K562 (cell line): ENCODE measurements around the gene SGMS1. TPM values are rescaled to one million over a fixed set of nuclear protein-coding genes. Genes with fewer than 3 reads are reported as not detected.

Experiments
- ATAC-seq: fragments of 200-7000 bp; cut with Tn5 transposase; 3 replicates; pipeline ENCODE4 v1.9.1; 2020; ENCODE audit warnings: moderate library complexity
- BruUV-seq: library from RNA; stranded (reverse); fragments of 400-500 nt; replicated peaks from 2 replicates; lab custom pipeline; 2021; lab: Mats Ljungman, UMichigan
- CTCF ChIA-PET: fragments of 300-600 bp; formaldehyde crosslinking; extraction: SDS; loops from one replicate; lab custom pipeline; 2021; ENCODE audit warnings: low intra/inter-chr PET ratio; lab: Yijun Ruan, JAX
- POLR2A ChIA-PET: fragments of 300-600, 350-650 bp; sonication (Branson Sonifier 250); formaldehyde crosslinking; extraction: SDS; loops from one replicate; lab custom pipeline; 2021; ENCODE audit warnings: antibody characterized with exemption, inconsistent platforms; lab: Yijun Ruan, JAX
- DNase-seq, 4 experiments: peaks; one replicate each; pipeline versions ENCODE4 v3.0.0 to v3.0.0-alpha.2; 2011 to 2018; ENCODE audit warnings: low spot score in 3 of 4, mixed read lengths in 3 of 4; ENCODE audit errors: extremely low read depth in 1 of 4
- FAIRE-seq: peaks from 2 replicates; lab custom pipeline; 2011; peaks lifted over from hg19 to GRCh38; lab: Jason Lieb, UNC
- H2AFZ ChIP-seq: 2 replicates; pipeline ENCODE4 v1.6.0; 2011; ENCODE audit warnings: low read depth, low read length, control low read depth, inconsistent platforms
- H3K27ac ChIP-seq: fragments of 200-600 bp; 3 replicates; pipeline ENCODE4 v1.8.0; 2011; ENCODE audit warnings: low read depth, mild to moderate bottlenecking, control low read depth, inconsistent platforms, low read length, moderate library complexity, mixed read lengths; ENCODE audit errors: extremely low read depth
- H3K27me3 ChIP-seq, 2 experiments: fragments of 300-600 bp in 1 of 2; 2 replicates in 1 of 2; 3 replicates in 1 of 2; pipeline versions ENCODE4 v1.6.0 to v1.8.0; 2011; ENCODE audit warnings: inconsistent platforms in 2 of 2, low read length in 2 of 2, mild to moderate bottlenecking in 1 of 2, mixed read lengths in 1 of 2, moderate library complexity in 1 of 2; ENCODE audit not compliant: control insufficient read depth in 2 of 2, insufficient read depth in 2 of 2
- H3K36me3 ChIP-seq: fragments of 300-600 bp; 3 replicates; pipeline ENCODE4 v1.8.0; 2011; ENCODE audit warnings: mild to moderate bottlenecking, low read length, inconsistent platforms; ENCODE audit not compliant: control insufficient read depth, insufficient read depth
- H3K4me1 ChIP-seq, 2 experiments: fragments of 200-600 bp in 1 of 2; replicated peaks in 1 of 2; 2 replicates in 1 of 2; 3 replicates in 1 of 2; pipeline versions ENCODE4 v1.5.1 to v1.8.0; 2011; ENCODE audit warnings: inconsistent platforms in 2 of 2, low read length in 2 of 2, mild to moderate bottlenecking in 1 of 2, mixed read lengths in 1 of 2, moderate library complexity in 1 of 2; ENCODE audit not compliant: control insufficient read depth in 2 of 2, insufficient read depth in 2 of 2
- H3K4me2 ChIP-seq: 2 replicates; pipeline ENCODE4 v1.6.1; 2011; ENCODE audit warnings: low read length, control low read depth, inconsistent platforms, mixed read lengths; ENCODE audit not compliant: insufficient read depth
- H3K4me3 ChIP-seq: fragments of 200-600 bp; sonication (generic), shearing (Covaris generic); 2 replicates; pipeline ENCODE4 v1.5.1; 2016; ENCODE audit warnings: control low read depth, inconsistent platforms
- H3K79me2 ChIP-seq: fragments of 200-600 bp; 3 replicates; pipeline ENCODE4 v1.8.0; 2011; ENCODE audit warnings: low read length, inconsistent platforms; ENCODE audit not compliant: control insufficient read depth, insufficient read depth
- H3K9ac ChIP-seq, 2 experiments: 2 replicates each; pipeline versions ENCODE4 v1.6.0 to v1.6.1; 2011; ENCODE audit warnings: low read depth in 2 of 2, low read length in 2 of 2, control low read depth in 1 of 2, inconsistent platforms in 1 of 2, mild to moderate bottlenecking in 1 of 2, mixed read lengths in 1 of 2; ENCODE audit not compliant: insufficient read depth in 1 of 2
- H3K9me1 ChIP-seq: one replicate; pipeline ENCODE4 v1.6.0; 2011; ENCODE audit warnings: inconsistent platforms, mild to moderate bottlenecking, low read length, moderate library complexity; ENCODE audit not compliant: control insufficient read depth, insufficient read depth
- H3K9me3 ChIP-seq: replicated peaks from 2 replicates; pipeline ENCODE4 v1.5.1; 2011; ENCODE audit warnings: low read depth, low read length, inconsistent platforms; ENCODE audit not compliant: control insufficient read depth, insufficient read depth
- H4K20me1 ChIP-seq: replicated peaks from 2 replicates; pipeline ENCODE4 v1.6.1; 2011; ENCODE audit warnings: low read length, inconsistent platforms, mixed read lengths; ENCODE audit not compliant: control insufficient read depth, insufficient read depth
- BDP1 ChIP-seq: IDR thresholded peaks from 3 replicates; pipeline ENCODE4 v1.6.1; 2011; ENCODE audit not compliant: insufficient read length, insufficient read depth
- BRD4 ChIP-seq: fragments of 200-600 bp; sonication (generic); IDR thresholded peaks from 2 replicates; pipeline ENCODE4 v1.6.1; 2017; ENCODE audit warnings: inconsistent platforms
- FOXA3 ChIP-seq, 2 experiments: fragments of 450-650 bp in 1 of 2; sonication (generic) in 1 of 2; formaldehyde crosslinking; IDR thresholded peaks in 1 of 2; conservative IDR thresholded peaks in 1 of 2; 2 replicates each; pipeline versions ENCODE4 v1.4.0 to v1.8.0; 2020 to 2022; ENCODE audit warnings: mild to moderate bottlenecking in 2 of 2, missing genetic modification reagents in 1 of 2
- KDM1A ChIP-seq, 2 experiments: fragments of 450-650 bp; IDR thresholded peaks; 2 replicates each; pipeline ENCODE4 v1.6.1; 2016; ENCODE audit warnings: mild to moderate bottlenecking in 2 of 2
- SOX6 ChIP-seq: fragments of 450-650 bp; IDR thresholded peaks from 2 replicates; pipeline ENCODE4 v1.6.1; 2014; ENCODE audit warnings: mild to moderate bottlenecking
- ZFP1 ChIP-seq: fragments of 450-650 bp; formaldehyde crosslinking; IDR thresholded peaks from 2 replicates; pipeline ENCODE4 v1.4.0; 2020; ENCODE audit warnings: mild to moderate bottlenecking, mixed read lengths
- ZNF280B ChIP-seq: fragments of 250-450 bp; sonication (Bioruptor Pico); IDR thresholded peaks from 2 replicates; pipeline ENCODE4 v1.5.1; 2021; ENCODE audit warnings: mild to moderate bottlenecking
- WGBS: fragments of 100-300 bp; shearing (Covaris generic); methylation state at CpG from one replicate; pipeline ENCODE4 v1.1.6; 2016; ENCODE audit warnings: low coverage, mixed read lengths; ENCODE audit not compliant: insufficient coverage; ENCODE audit errors: missing lambda C conversion rate; 5-methylcytosine and 5-hydroxymethylcytosine counted together
- in situ Hi-C: fragments of 300-500 bp; cut with MboI; formaldehyde crosslinking; loops from 4 replicates; pipeline ENCODE4 v1.15.0; 2018; ENCODE audit warnings: inconsistent platforms, mixed read lengths
- intact Hi-C: fragments of 100-400 bp; cut with micrococcal nuclease; formaldehyde crosslinking; loops from 2 replicates; pipeline ENCODE4 v1.14.2; 2022
- polyA plus RNA-seq, 8 experiments: library from polyadenylated mRNA; depleted of rRNA in 4 of 8; stranded (reverse) in 5 of 8; unstranded in 3 of 8; fragments of >200 nt; fragmentation: Nextera tagmentation in 2 of 8; fragmentation: Illumina TruSeq in 1 of 8; extraction: Ambion mirVana in 2 of 8; extraction: Trizol in 1 of 8; gene quantifications; 2 replicates each; pipeline versions ENCODE4 v1.2.1 to v1.2.3, GENCODE V29; 2011 to 2014; ENCODE audit warnings: inconsistent platforms in 1 of 8, missing spikeins in 1 of 8
- total RNA-seq, 7 experiments: library from RNA; depleted of rRNA in 6 of 7; stranded (reverse); fragments of >200 nt in 6 of 7; fragmentation: Illumina TruSeq in 2 of 7; extraction: Trizol in 2 of 7; gene quantifications; 2 replicates each; pipeline versions ENCODE4 v1.2.1 to v1.2.3, GENCODE V29; 2011 to 2021; ENCODE audit warnings: low replicate concordance in 1 of 7

SGMS1 gene
- total and polyA plus RNA-seq, 9 of the 15 experiments (the other 6 are each of a cell fraction or from before 2014, with no cell fraction given): 22.6 to 232 (median 82.2) TPM

- H3K4me1 ChIP-seq: peaks cover 14 to 63% of the 10 kb centered on the region in 2 experiments
- peaks cover 22% of the 10 kb centered on the region; the same call in 1 of the 2 replicates for H4K20me1 ChIP-seq
- H3K4me3 ChIP-seq: no peak overlapping the region
- ChIA-PET CTCF (no interaction called here), POLR2A (interaction anchor here (0.7 to 5.4 kb wide), 8 partner anchors 9 to 50 kb away, joined by 3 to 32 read pairs (median 5); no protein-coding TSS in a partner anchor)
- no peak overlapping the region for H3K27ac ChIP-seq
- no peaks in the 10 kb centered on the region for H3K9me3 ChIP-seq
- no peak; the same call in 2 of the 3 replicates for ATAC-seq
- TF ChIP-seq FOXA3 (CRISPR knock-in tag; conservative IDR thresholded peaks at IDR 0.05 in 1 of 2, IDR thresholded peaks at IDR 0.05 in 1 of 2) (peak in 1 of 2 experiments; percentile 48; a peak in 2 of 4 replicates), KDM1A (IDR thresholded peaks at IDR 0.05) (0 out of 4 replicates have a peak, but pooled peaks of 1 of the 2 experiments have one; percentile 8), BRD4 (no peak), BDP1 (no peak), SOX6 (0 out of 2 replicates have a peak, but pooled peaks have one; percentile 19), ZNF280B (CRISPR knock-in tag) (no peak), ZFP1 (CRISPR knock-in tag) (no peak)
- no TSS peak for BruUV-seq
- no peaks in the 10 kb centered on the region for H3K27me3 ChIP-seq
- peaks cover 98% of the 10 kb centered on the region for H3K79me2 ChIP-seq
- peaks cover 5% of the 10 kb centered on the region; the same call in 2 of the 3 replicates for H3K36me3 ChIP-seq
- H3K9me1 ChIP-seq: no peaks in the 10 kb centered on the region
- DNase-seq: no peak
- intact Hi-C loops (no loop called here), in situ Hi-C loops (no loop called here)
- H3K9ac ChIP-seq: no peak overlapping the region
- FAIRE-seq: no peak
- WGBS: 17% methylated on average over 3 of the region's 3 CpGs
- no peak overlapping the region for H3K4me2 ChIP-seq
- no peak overlapping the region for H2AFZ ChIP-seq
Observed at GRCh38 chr10:50604809-50605208, 18.9 kb downstream of the SGMS1 start.
